T-helper 1 cell treated with Interleukin-12 subunit alpha and Interleukin-12 subunit beta and Interleukin-4 antibody, amounts not matched to agents 30 ng/mL and 1 ng/mL, for 36 hours (primary cell): Measurements from ENCODE around the gene NCK2. TPM values are rescaled to one million over a fixed set of nuclear protein-coding genes. Genes with fewer than 3 reads are reported as not detected.

Experiments
- intact Hi-C: fragments of 100-400 bp; cut with micrococcal nuclease; formaldehyde crosslinking; loops from one replicate; pipeline ENCODE4 v1.15.1; 2024
- total RNA-seq: library from RNA; stranded (reverse); gene quantifications from 2 replicates; pipeline ENCODE4 v1.2.3, GENCODE V29; 2022

Gene NCK2
- total RNA-seq, 1 donor from 2014 or later = 74.3 TPM

GRCh38 chr2:105787376-105788318 is 42.9 kb downstream of the NCK2 start:
- intact Hi-C loops = loop anchor here (1.0 to 10.0 kb wide), 2 partner anchors 211 to 413 kb away; no protein-coding TSS in a partner anchor

GRCh38 chr2:105788670-105789290 is 44.1 kb downstream of the NCK2 start:
- intact Hi-C loops = loop anchor here (10.0 kb wide), 1 partner anchor 414 kb away; no protein-coding TSS in a partner anchor

- intact Hi-C loops = loop anchor here (1.0 to 10.0 kb wide), 6 partner anchors 8 to 415 kb away; partner anchors contain the start of gene UXS1
Observed at GRCh38 chr2:105789745-105790460, 45.2 kb downstream of the NCK2 start.

- intact Hi-C loops = loop anchor here (1.0 to 2.0 kb wide), 5 partner anchors 8 to 404 kb away; partner anchors contain the start of gene UXS1
Observed at GRCh38 chr2:105790461-105791149, 45.9 kb downstream of the NCK2 start.

- intact Hi-C loops = loop anchor here (2.0 kb wide), 1 partner anchor 404 kb away; the partner anchor contains the start of gene UXS1
Observed at GRCh38 chr2:105791229-105791628, 46.5 kb downstream of the NCK2 start.

GRCh38 chr2:105792561-105792960 is 47.8 kb downstream of the NCK2 start:
- intact Hi-C loops = no loop called here

- intact Hi-C loops = no loop called here
Observed at GRCh38 chr2:105793196-105793975, 48.7 kb downstream of the NCK2 start.

GRCh38 chr2:105794926-105795574 is 50.3 kb downstream of the NCK2 start:
- intact Hi-C loops = loop anchor here (1.0 kb wide), 2 partner anchors 8 to 787 kb away; no protein-coding TSS in a partner anchor

GRCh38 chr2:105795575-105795934 is 50.8 kb downstream of the NCK2 start:
- intact Hi-C loops = loop anchor here (1.0 kb wide), 2 partner anchors 8 to 787 kb away; no protein-coding TSS in a partner anchor

- intact Hi-C loops = loop anchor here (2.0 kb wide), 1 partner anchor 61 kb away; no protein-coding TSS in a partner anchor
Observed at GRCh38 chr2:105796131-105796638, 51.5 kb downstream of the NCK2 start.

- intact Hi-C loops = loop anchor here (1.0 to 2.0 kb wide), 2 partner anchors 50 to 60 kb away; no protein-coding TSS in a partner anchor
Observed at GRCh38 chr2:105796791-105797190, 52.1 kb downstream of the NCK2 start.

- intact Hi-C loops = loop anchor here (1.0 to 2.0 kb wide), 2 partner anchors 51 to 59 kb away; no protein-coding TSS in a partner anchor
Observed at GRCh38 chr2:105797298-105797819, 52.6 kb downstream of the NCK2 start.

GRCh38 chr2:105798595-105798994 is 53.9 kb downstream of the NCK2 start:
- intact Hi-C loops = loop anchor here (1.0 kb wide), 2 partner anchors 8 to 24 kb away; no protein-coding TSS in a partner anchor

- intact Hi-C loops = loop anchor here (5.0 kb wide), 1 partner anchor 463 kb away; the partner anchor contains the start of gene C2orf49
Observed at GRCh38 chr2:105800036-105800713, 55.5 kb downstream of the NCK2 start.

- intact Hi-C loops = loop anchor here (5.0 kb wide), 1 partner anchor 464 kb away; the partner anchor contains the start of gene C2orf49
Observed at GRCh38 chr2:105800953-105801635, 56.4 kb downstream of the NCK2 start.

GRCh38 chr2:105801961-105802360 is 57.2 kb downstream of the NCK2 start:
- intact Hi-C loops = loop anchor here (1.0 to 5.0 kb wide), 4 partner anchors 12 to 465 kb away; partner anchors contain the start of gene C2orf49

GRCh38 chr2:105802587-105802986 is 57.9 kb downstream of the NCK2 start:
- intact Hi-C loops = loop anchor here (1.0 to 5.0 kb wide), 4 partner anchors 12 to 465 kb away; partner anchors contain the start of gene C2orf49
